Pons (tissue), 1 donor: ENCODE measurements around the gene MAN1C1.
"Not testable (repeated sequence)": the region's sequence is repeated elsewhere in the genome, so short reads cannot be mapped to it uniquely, and the experiment has no call there.

ENCODE experiments used
- DNase-seq: peaks from one replicate; pipeline ENCODE4 v3.0.0-alpha.2; 2016; ENCODE audit warnings: low spot score

The MAN1C1 gene

GRCh38 chr1:25583519-25584370 is 32.8 kb upstream of the MAN1C1 start:
- DNase-seq = no peak

GRCh38 chr1:25586181-25586588 is 30.4 kb upstream of the MAN1C1 start:
- DNase-seq = no peak

GRCh38 chr1:25587290-25587689 is 29.3 kb upstream of the MAN1C1 start:
- DNase-seq = no peak

GRCh38 chr1:25588224-25588623 is 28.4 kb upstream of the MAN1C1 start:
- not testable (repeated sequence) for DNase-seq

GRCh38 chr1:25588786-25589185 is 27.8 kb upstream of the MAN1C1 start:
- not testable (repeated sequence) for DNase-seq

GRCh38 chr1:25590096-25590824 is 26.3 kb upstream of the MAN1C1 start:
- no peak for DNase-seq

- no peak for DNase-seq
Observed at GRCh38 chr1:25593861-25594260, 22.7 kb upstream of the MAN1C1 start.

GRCh38 chr1:25594971-25595370 is 21.6 kb upstream of the MAN1C1 start:
- no peak for DNase-seq

- DNase-seq = not testable (repeated sequence)
Observed at GRCh38 chr1:25596641-25597040, 19.9 kb upstream of the MAN1C1 start.

- no peak for DNase-seq
Observed at GRCh38 chr1:25598879-25599278, 17.7 kb upstream of the MAN1C1 start.

- no peak for DNase-seq
Observed at GRCh38 chr1:25599969-25600610, 16.5 kb upstream of the MAN1C1 start.

- DNase-seq = not testable (repeated sequence)
Observed at GRCh38 chr1:25600971-25601699, 15.5 kb upstream of the MAN1C1 start.

- DNase-seq = not testable (repeated sequence)
Observed at GRCh38 chr1:25603779-25604538, 12.6 kb upstream of the MAN1C1 start.

GRCh38 chr1:25607123-25607522 is 9.5 kb upstream of the MAN1C1 start:
- no peak for DNase-seq

GRCh38 chr1:25608488-25609178 is 8.0 kb upstream of the MAN1C1 start:
- peak; percentile 93 for DNase-seq

- DNase-seq = no peak
Observed at GRCh38 chr1:25609921-25610320, 6.7 kb upstream of the MAN1C1 start.

- DNase-seq = no peak
Observed at GRCh38 chr1:25610822-25611630, 5.6 kb upstream of the MAN1C1 start.

GRCh38 chr1:25611843-25612242 is 4.7 kb upstream of the MAN1C1 start:
- DNase-seq = no peak

- DNase-seq = no peak
Observed at GRCh38 chr1:25612421-25612820, 4.2 kb upstream of the MAN1C1 start.

GRCh38 chr1:25613091-25613490 is 3.5 kb upstream of the MAN1C1 start:
- DNase-seq = no peak
